GM21526 (cell line): ENCODE measurements around the gene ATP8B3.

Source experiments
- ATAC-seq: cut with Tn5 transposase; IDR thresholded peaks from one replicate; pipeline ENCODE4 v1.9.1; 2021; ENCODE audit warnings: moderate library complexity; ENCODE audit not compliant: unreplicated experiment, low FRiP score

The ATP8B3 gene

DNA sequence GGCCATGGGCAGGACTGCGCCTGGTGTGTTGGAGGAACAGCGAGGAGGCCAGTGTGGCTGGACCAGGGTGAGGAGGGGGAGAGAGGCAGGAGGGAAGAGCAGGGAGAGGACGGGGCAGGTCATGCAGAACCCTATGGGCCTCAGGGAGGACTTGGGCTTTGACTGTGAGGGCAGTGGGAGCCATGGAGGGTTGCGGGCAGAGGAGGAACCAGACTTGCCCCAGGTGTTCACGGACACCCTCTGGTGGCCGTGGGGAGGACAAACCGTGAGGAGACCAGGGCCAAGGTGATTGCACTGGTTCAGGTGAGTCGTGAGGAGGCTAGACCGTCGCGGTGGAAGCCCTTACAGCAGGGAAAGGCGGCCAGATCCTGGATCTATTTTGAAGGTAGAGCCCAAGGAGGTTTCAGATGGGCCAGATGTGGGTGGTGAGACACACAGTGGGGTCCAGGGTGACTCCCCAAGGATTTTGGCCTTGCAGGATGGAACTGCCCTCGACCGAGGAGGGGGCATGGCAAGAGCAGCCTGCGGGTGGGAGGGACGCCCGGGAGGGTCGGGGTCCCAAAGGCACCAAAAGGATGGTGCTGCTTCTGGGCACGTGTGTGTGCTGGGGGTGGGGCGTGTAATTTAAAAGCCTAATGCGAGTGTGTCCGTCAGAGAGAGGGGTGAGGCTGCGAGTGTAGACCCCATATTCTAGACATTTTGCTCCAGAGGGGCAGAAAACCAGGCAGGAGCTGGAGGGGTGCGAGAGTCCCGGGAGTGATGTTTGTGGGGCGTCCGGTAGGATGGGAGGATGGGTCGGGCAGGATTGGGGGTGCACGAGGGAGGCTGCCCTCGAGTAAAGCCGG, 39.0 kb upstream of the ATP8B3 start:
- ATAC-seq, result no peak

DNA sequence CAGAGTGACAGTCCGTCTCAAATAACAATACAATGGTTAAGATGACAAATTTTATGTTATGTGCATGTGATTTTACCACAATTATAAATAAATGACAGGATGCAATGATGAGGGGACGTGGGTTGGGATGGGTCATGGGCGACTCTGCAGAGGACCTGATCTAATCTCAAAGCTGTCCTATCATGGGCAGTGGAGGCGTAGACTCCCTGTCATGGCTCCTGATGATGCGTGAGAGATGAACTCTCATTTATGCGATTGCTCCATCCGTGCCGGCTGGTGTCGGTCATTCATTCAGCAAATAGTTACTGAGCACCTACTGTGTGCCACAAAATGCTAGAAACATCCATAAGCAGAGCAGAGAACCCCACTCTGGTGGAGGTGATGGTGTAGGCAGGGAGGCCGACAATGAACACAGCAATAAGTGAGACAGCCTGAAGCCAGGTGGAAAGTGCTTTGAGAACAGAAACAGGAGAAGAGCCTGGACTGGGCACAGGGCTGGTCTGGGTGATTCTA, 37.9 kb upstream of the ATP8B3 start:
- no peak for ATAC-seq

DNA sequence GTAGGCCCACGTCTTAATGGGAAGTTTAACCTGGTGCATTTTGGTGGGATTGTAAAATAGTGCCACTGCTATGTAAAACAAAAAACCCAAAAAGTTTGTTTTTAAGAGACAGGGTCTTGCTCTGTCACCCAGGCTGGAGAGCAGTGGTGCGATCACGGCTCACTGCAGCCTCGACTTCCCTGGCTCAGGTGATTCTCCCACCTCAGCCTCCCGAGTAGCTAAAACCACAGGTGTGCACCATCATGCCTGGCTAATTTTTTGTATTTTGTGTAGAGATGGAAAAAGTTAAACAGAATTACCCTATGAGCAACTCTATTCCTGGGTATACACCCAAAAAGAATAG, 37.0 kb upstream of the ATP8B3 start:
- ATAC-seq, result no peak

DNA sequence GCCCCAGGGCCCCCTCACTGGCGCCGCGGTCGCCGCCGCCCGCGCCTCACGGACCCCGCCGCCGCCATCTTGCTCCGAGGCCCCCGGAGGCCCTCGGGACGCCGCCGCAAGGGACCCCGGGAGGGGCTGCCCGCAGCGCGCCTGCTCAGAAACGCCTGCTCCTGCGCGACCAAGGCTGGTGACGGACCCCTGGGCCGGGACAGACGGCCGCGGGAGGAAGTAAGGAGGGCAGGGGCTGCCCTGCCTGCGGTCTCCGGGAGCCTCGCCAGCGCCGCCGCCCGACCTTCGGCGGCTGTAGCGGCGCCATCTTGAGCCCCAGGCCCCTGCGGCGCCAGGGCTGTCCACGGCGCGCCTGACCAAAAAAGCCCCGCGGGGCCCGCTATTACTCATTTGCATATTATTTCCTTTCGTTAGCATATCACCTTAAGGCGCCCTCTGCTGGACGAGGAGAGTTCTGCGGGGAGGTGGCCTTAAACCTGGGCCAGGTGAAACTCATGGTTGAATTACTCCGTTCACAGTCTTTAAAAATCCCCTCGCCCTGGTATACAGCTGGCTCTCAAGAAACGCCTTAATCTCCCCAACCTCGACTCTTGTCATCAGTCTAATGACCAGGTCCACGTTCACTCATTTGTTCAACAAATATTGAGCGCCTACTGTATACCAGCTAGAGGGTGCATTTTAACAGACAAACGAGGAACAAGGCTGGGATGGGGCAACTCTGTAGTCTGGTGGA, 36.5 kb upstream of the ATP8B3 start, which contains the start of gene REXO1:
TSS of gene REXO1 (minus strand) at position 85 of the 733 bp plus-strand sequence. CDS start 125 bp downstream, outside the sequence.
- ATAC-seq, result peak; percentile 45

DNA sequence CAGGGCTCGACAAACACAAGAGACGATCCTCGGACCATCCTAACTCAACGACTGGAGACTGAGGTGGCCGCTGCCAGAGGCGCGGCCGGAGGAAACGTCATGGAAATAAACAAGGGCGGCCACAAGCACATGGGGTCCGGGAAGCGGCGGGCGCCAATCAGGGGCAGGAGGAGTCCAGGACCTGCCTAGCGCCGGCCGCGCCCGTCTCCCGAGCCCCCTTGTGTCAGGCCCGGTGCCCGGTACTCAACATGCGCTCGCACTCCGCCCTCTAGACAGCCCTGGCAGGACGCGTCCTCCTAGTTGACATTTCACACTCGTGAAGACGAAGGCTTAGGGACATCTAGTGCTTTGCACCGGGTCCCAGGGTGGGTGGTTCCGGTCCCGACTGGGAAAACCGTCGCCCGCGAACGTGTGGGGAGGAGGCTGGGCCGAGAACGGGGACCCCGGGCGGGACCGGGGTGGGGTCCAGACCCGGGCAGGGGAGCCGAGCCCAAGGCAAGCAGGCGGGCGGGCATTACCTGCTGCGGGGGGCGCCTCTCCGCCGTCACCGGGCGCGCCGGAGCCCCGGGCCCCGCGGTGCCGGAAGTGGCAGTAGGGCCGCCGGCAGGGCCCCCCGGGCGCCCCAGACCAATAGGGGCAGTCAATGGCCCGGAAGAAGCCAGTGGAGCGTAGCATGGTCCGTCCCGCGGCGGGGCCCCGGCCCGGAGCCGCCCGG, 35.8 kb upstream of the ATP8B3 start:
- peak; percentile 27 for ATAC-seq

DNA sequence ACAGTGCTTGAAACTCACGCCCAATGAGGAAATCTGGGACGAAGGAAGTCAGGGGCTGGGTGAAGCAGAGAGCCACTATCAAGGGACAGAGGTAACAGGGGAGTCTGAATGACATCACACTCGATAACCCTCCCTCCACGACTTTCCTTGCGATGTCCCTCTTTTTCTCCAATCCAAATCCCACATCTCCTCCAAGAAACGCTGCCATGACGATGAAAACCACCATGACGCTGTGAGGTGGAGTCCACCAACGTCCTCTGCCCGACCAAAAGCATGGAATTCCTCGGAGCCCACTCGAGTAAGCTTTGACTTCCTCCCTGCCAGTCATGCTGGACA, 35.2 kb upstream of the ATP8B3 start:
- ATAC-seq, result no peak

DNA sequence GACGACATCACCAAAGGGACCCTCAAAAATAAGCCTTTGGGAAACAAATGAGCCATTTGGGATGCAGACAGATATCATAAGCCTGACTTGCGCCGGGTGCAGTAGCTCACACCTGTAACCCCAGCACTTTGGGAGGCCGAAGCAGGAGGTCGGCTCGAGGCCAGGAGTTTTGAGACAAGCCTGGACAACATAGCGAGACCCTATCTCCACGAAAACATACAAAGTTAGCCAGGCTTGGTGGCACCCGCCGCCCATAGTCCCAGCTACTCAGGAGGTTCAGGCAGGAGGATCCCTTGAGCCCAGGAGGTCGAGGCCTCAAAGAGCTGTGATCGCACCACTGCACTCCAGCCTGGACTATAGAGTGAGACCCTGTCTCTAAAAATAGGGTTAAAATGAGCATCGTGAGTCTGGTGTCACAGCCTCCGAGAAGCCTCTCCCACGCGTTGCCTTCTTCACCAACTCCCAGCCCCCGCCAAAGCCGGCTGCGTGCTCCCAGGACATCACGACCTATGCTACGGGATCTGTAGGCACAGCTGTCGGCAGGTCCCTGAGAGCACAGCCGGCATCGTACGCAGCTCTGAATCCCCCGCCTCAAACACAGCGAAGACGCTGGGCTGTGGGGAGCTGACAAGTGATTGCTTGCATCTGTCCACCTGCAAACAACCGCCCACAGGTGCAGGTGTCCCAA, 34.6 kb upstream of the ATP8B3 start:
- ATAC-seq, result no peak

DNA sequence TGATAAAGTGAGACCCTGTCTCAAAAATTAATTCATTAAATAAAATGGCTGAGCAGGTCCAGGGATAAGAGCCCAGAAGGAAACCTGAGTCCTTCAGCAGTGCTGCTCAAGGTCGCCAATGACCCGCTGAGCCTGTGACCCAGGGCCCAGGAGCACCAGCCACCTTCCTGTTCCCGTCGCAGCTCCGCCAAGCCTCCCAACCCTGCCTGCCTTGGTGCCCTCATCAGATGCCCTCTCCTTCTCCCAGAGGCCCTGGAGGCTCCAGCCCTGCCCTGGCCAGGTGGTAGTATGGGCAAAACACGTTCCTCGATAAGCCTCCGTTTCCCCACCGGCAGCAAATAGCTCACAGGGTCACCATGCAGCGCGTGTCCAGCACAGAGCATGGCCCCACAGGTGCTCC, 33.6 kb upstream of the ATP8B3 start:
- no peak for ATAC-seq

DNA sequence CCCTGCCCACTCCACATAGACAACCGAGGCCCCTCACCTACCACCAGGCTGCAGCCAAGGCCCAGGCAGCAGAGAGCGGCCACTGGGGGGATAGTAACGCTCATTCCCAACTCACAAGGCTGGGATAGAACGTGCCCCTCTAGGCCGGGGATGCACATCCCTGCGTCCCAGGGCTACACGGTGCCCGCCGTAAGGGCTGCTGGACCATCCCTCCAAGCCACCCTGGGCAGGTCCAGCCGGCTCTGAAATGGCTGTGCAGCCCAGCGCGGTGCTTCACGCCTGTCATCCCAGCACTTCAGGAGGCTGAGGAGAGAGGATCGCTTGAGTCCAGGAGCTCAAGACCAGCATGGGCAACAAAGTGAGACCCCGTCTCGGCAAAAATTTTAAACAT, 33.0 kb upstream of the ATP8B3 start:
- no peak for ATAC-seq

DNA sequence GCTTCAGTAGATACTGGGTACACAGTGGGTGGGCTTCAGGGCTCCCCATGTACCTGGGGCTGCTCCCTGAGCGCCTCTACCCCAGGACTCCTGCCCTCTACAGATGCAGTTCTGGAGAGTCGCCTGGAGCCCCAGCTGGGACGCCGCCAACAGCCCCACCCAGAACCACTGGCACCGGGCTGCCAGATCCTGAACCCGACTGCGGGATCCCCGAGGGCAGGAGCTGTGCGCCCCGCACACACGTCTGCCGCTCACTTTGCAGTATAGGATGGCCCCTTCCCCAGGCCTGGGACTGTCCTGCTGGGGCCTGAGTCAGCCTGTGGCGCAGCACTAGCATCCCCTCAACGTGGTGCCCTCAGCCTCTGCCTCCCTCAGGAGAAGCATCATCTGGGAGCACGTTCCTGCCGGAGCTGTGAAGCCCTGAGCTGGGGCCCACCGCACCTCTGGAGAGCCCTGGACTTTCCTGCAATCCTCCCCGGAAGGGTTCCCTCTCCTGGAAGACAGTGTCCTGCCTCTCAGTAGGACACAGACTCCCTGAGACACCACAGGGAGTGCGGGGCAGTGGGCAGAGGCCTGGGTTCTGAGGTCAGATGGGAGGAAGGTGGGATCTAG, 32.5 kb upstream of the ATP8B3 start:
- no peak for ATAC-seq

DNA sequence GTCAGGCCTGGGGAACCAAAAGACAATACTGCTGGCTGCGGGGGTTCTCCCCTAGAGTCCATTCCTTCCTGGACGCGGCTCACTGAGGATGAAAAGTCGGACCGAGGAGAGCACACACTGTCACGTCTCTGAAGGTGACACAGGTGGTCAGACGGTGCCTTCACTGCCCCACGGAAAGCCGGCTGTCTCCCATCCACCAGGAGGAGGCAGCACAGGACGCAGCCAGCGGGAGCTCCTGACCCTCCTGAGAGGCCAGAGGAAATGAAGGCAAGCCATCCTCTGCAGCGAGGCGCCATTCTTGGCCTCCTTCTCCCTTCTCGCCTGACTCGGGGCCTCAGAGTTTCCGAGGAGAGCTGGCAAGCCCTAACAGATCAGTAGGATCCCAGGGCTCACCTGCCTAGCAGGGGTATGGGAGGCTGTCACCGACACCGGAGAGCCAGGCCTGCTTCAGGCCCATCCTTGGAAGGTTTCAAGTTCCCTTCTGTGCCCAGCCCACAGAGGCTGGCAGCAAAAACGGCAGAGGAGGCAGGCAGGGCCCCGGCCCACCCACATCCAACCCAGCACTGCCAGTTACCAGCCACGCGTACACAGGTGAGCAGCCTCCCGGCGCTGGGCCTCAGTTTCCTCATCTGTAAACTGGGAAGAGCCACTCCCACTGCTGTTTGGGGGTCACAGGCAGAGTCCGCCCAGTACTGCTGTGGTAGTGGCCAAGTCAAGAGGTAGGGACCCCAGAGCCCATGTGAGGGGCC, 31.7 kb upstream of the ATP8B3 start:
- no peak for ATAC-seq

DNA sequence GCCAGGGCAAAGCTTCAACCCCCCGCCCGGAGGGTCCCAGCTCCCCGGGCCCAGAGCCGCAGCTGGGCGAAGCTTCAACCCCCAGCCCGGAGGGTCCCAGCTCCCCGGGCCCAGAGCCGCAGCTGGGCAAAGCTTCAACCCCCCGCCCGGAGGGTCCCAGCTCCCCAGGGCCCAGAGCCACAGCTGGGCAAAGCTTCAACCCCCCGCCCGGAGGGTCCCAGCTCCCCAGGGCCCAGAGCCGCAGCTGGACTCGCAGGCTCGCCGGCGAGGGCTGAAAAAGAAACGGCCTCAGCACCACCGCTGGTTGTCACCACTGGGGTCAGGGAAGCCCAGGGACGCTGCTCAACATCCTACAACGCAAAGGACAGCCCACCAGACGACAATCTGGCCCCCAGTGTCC, 31.0 kb upstream of the ATP8B3 start:
- ATAC-seq, result no peak

DNA sequence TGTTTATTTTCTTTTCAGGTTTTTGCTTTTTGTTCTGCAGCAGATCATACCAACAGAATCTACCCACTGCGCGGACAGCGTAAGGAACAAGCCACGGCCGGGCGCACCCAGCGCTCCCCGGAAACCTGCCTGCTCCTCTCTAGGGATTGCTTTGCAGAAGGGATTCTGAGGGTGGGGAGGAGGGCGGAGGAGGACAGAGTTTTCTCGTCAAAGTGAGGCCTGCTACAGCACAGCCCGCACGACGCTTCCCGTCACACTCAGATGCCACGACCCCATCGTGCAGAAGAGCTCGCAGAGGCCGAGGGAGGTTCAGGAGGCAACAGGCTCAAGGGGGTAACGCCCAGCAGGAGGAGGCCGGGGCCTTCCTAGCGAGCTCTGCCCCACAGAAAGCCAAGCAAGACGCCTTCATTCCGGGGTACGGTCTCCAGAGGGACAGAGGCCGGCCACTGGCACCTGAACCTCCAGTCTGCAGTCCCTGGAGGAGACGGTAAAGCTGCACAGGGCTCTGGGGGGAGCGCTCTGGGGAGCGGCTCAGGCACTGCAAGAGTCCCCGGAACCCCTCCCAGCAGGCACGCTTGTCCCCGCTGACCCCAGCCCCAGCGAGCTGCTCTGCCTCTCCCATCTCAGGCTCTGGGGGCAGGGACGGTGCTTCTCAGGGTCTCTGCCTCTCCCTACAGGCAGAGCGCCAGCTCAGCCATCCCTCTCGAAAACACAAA, 29.3 kb upstream of the ATP8B3 start:
- no peak for ATAC-seq

DNA sequence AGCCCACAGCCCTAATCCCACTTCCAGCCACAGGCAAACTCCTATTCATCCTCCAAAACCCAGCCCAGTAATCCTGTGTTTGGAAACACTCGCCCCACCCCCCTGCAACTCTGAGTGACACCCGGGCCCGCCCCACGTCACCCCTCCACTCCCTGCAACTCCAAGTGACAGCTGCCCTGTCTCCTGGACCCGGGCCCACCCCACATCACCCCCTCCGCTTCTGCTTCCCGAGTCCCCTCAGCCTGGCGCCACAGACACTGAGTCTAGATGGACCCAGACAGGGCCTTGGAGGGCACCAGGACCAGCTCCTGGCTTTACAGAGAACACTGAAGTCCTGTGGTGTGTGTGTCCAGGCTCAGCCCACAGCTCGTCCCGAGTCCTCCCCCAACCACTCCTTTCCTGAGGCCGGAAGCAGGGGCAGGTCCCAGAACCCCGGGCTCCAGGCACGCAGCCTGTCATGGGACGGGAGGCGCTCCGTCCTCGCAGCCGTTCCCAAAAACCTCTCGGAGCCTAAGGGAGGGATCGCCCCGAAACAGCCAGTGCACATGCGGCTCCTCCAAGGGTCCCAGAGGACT, 28.6 kb upstream of the ATP8B3 start:
- ATAC-seq, result no peak

DNA sequence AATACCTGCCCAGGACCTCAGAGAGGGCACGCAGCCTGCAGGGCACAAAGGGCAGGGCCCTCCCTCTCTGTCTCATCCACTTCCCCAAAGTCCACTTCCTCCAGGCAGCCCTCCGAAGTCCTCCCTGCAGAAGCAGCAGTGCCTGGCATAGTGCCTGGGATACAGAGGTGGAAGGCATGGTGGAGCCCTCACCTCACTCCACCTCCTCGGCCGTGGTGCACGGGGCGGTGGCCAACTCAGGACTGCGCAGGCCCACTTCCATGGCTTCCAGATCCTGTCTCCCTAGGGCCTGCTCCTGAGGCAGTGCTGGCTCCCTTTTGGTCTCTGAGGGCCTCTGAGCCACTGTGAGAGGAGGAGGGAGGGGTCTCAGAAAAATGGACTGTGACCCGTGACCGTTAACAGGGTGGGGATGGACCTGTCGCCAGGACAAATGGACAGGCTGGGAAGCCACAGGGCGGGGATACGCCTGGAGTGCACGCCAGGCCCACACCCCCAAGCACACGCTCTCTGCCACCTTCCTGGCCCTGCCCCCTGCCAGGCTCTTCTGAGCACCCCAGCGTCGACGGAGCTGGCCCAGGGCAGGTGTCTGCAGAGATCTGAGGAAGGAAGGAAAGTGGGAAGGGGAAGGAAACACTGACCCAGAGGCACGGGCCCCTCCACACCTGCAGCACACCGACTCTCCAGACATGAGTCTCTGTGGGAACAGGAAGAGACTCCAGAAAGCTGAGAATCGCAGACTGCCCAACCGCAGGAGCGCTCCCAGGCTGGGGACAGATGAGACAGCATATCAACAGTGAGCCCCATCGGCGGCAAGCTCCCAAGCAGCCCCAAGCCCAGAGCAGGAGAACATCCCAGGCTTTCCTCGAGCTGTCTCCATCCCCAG, 27.8 kb upstream of the ATP8B3 start:
- ATAC-seq, result no peak

DNA sequence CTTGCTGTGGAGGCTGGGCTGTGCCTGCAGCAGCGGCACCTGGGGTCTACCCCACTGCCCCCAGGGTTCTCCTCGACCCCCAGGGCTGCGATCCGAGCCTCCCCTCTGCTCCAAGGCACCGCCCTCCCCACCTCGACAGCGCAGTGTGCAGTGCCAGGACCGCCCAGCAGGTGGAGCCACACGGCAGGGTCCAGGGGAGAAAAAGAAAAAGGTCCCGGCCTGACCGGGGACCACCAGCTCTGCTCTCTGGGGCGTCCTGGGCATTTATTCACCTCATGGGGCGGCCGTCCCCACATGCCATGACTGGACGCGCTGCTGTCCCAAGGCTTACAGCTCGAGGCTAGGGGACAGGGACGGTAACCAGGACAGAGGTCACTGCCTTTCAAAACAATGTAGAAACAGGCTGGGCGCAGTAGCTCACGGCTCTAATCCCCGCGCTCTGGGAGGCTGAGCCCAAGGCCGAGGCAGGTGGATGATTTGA, 25.6 kb upstream of the ATP8B3 start:
- ATAC-seq, result no peak

DNA sequence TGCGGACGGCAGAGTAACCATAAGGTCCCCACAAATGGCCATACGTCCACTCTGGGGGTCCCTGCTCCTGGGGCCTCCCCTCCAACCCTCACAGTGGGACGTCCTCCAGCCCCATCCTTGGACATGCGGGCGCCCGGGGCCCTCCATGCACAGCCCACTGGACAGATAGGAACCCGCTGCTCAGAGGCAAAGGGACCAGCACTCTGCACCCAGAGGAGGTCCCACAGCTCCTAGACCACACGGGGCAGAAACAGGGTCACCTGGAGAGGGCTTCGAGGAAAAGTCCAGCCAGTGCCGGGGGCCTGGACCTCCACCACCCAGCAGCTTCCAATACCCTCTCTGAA, 25.1 kb upstream of the ATP8B3 start:
- ATAC-seq, result no peak
